ENCODE data around the gene ZBTB38. TPM values are rescaled to one million over a fixed set of nuclear protein-coding genes. Genes with fewer than 3 reads are reported as not detected.

Gene ZBTB38
- total RNA-seq, 1 donor from 2014 or later = 22.5 TPM

DNA sequence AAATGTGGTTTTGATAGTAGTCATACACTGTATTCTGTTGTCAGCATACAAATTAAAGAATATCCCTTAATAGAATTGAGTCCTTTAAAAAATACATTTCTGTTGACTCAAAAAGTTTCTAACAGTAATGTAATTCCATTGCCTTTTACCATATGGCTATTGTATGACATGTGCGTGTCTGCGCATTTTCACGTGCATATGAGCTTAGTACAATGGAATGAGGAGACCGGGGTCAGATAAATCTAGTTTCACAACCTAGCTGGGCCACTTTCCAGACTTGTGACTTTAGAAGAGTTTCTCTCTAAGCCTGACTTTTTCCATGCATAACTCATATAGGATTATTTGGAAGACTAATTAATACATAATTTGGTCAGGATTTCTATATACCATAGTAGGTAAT is 38.7 kb downstream of the ZBTB38 start:
- Mint-ChIP-seq H3K27ac (ENCODE audit: unreplicated experiment) (no peak overlapping the region), H3K36me3 (ENCODE audit: low read depth, unreplicated experiment) (peaks cover 20% of the 10 kb centered on the region), H3K4me1 (ENCODE audit: unreplicated experiment) (peaks cover 18% of the 10 kb centered on the region), H3K9me3 (ENCODE audit: unreplicated experiment) (no peaks in the 10 kb centered on the region), H3K4me3 (ENCODE audit: unreplicated experiment) (no peak overlapping the region), H3K27me3 (ENCODE audit: unreplicated experiment) (peaks cover 1% of the 10 kb centered on the region)
- no peak for DNase-seq (ENCODE audit: low spot score)
- TF ChIP-seq, protein P1, sequence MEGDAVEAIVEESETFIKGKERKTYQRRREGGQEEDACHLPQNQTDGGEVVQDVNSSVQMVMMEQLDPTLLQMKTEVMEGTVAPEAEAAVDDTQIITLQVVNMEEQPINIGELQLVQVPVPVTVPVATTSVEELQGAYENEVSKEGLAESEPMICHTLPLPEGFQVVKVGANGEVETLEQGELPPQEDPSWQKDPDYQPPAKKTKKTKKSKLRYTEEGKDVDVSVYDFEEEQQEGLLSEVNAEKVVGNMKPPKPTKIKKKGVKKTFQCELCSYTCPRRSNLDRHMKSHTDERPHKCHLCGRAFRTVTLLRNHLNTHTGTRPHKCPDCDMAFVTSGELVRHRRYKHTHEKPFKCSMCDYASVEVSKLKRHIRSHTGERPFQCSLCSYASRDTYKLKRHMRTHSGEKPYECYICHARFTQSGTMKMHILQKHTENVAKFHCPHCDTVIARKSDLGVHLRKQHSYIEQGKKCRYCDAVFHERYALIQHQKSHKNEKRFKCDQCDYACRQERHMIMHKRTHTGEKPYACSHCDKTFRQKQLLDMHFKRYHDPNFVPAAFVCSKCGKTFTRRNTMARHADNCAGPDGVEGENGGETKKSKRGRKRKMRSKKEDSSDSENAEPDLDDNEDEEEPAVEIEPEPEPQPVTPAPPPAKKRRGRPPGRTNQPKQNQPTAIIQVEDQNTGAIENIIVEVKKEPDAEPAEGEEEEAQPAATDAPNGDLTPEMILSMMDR (IDR thresholded peaks at IDR 0.05; ENCODE audit: unreplicated experiment) = no peak

DNA sequence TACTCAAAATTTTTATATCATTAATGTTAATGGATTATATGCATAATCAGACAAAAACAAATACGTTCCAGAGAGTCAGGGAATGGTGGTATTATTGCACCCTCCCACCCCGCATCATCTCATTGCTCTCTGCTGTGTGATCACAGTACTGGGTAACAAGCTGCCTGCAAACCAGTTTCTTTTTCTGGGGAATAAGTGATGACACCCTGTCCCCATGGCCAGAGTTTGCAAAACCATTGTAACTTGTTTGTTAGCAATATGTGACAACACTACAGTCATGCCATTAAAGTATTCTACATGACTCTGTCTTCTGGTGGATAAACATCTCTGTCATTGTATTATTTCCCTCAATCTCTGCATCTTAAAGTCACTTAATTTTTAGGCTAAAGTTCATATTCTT is 39.5 kb downstream of the ZBTB38 start:
- no peak overlapping the region for H3K27ac Mint-ChIP-seq (ENCODE audit: unreplicated experiment)
- H3K4me3 Mint-ChIP-seq (ENCODE audit: unreplicated experiment) = no peak overlapping the region

DNA sequence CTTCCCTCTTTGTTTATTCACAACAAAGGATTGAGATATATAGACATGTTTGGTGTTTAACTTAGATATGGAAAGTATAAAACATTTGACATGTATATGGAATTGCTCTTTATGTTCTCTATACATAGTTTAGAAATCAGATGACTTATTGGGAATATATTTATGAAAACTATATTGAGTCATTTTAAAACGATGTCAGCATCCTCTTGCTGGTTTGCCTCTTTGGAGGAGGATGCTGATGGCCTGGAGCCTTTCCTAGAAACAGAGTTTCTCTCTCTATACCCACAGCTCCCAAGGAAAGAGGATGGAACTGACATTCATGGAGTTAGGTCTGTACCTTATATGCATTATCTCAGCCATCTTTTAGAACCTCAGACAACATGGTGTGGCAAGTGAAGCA is 40.3 kb downstream of the ZBTB38 start:
- Mint-ChIP-seq H3K4me3 (ENCODE audit: unreplicated experiment) (no peak overlapping the region), H3K4me1 (ENCODE audit: unreplicated experiment) (peaks cover 14% of the 10 kb centered on the region), H3K9me3 (ENCODE audit: unreplicated experiment) (no peaks in the 10 kb centered on the region), H3K27me3 (ENCODE audit: unreplicated experiment) (no peaks in the 10 kb centered on the region), H3K27ac (ENCODE audit: unreplicated experiment) (no peak overlapping the region), H3K36me3 (ENCODE audit: low read depth, unreplicated experiment) (peaks cover 24% of the 10 kb centered on the region)
- TF ChIP-seq, protein P1 (IDR thresholded peaks at IDR 0.05; ENCODE audit: unreplicated experiment) = no peak
- no peak for DNase-seq (ENCODE audit: low spot score)

More for the DNA sequence above, 39.5 kb downstream of the ZBTB38 start:
- Mint-ChIP-seq H3K9me3 (ENCODE audit: unreplicated experiment) (no peaks in the 10 kb centered on the region), H3K36me3 (ENCODE audit: low read depth, unreplicated experiment) (peaks cover 20% of the 10 kb centered on the region), H3K27me3 (ENCODE audit: unreplicated experiment) (no peaks in the 10 kb centered on the region), H3K4me1 (ENCODE audit: unreplicated experiment) (peaks cover 18% of the 10 kb centered on the region)
- TF ChIP-seq, protein P1 (IDR thresholded peaks at IDR 0.05; ENCODE audit: unreplicated experiment) = no peak
- DNase-seq (ENCODE audit: low spot score) = no peak

DNA sequence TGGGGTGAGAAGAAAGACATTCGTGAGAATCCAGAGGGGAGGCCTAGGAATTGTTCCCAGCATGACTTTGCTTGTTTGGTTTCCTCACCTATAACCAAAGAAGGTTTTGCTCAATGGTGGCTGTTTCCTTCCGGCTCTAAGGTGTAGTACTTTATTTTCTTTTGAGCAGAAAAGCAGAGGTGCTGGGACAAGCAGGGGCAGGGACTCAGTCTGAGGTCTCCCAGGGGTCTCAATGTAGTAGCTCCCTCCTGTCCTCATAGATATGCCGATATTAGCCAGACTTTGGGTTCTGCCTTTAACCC is 41.6 kb downstream of the ZBTB38 start:
- peaks cover 17% of the 10 kb centered on the region for H3K4me1 Mint-ChIP-seq (ENCODE audit: unreplicated experiment)
- H3K9me3 Mint-ChIP-seq (ENCODE audit: unreplicated experiment) = no peaks in the 10 kb centered on the region
- H3K4me3 Mint-ChIP-seq (ENCODE audit: unreplicated experiment) = no peak overlapping the region
- DNase-seq (ENCODE audit: low spot score) = no peak
- TF ChIP-seq, protein P1 (IDR thresholded peaks at IDR 0.05; ENCODE audit: unreplicated experiment) = no peak
- no peak overlapping the region for H3K27ac Mint-ChIP-seq (ENCODE audit: unreplicated experiment)
- peaks cover 25% of the 10 kb centered on the region for H3K36me3 Mint-ChIP-seq (ENCODE audit: low read depth, unreplicated experiment)
- no peaks in the 10 kb centered on the region for H3K27me3 Mint-ChIP-seq (ENCODE audit: unreplicated experiment)

DNA sequence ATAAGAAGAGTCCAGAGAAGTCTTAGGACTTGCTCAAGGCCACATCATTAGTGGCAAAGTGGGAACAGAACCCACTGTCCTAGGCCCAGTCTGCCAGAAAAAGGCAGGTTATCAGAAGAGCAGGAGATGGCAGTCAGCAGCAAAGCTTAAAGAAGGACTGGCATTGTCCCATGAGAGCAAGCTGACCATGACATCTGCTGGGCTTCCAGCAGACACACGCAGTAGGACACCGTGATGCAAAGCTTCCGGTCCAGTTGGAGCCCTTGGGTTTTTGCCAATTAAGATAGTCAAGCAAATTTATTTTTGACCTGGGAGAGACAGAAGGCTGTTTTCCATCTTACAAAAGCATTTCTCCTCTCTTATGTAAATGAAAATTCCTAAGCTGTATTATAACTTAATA is 42.1 kb downstream of the ZBTB38 start:
- Mint-ChIP-seq H3K36me3 (ENCODE audit: low read depth, unreplicated experiment) (peaks cover 27% of the 10 kb centered on the region), H3K9me3 (ENCODE audit: unreplicated experiment) (no peaks in the 10 kb centered on the region), H3K4me1 (ENCODE audit: unreplicated experiment) (peaks cover 17% of the 10 kb centered on the region), H3K27ac (ENCODE audit: unreplicated experiment) (no peak overlapping the region), H3K27me3 (ENCODE audit: unreplicated experiment) (no peaks in the 10 kb centered on the region), H3K4me3 (ENCODE audit: unreplicated experiment) (no peak overlapping the region)
- TF ChIP-seq, protein P1 (IDR thresholded peaks at IDR 0.05; ENCODE audit: unreplicated experiment) = no peak
- no peak for DNase-seq (ENCODE audit: low spot score)
